HepG2 (cell line): ENCODE data around the gene HCRT. TPM values are rescaled to one million over a fixed set of nuclear protein-coding genes. Genes with fewer than 3 reads are reported as not detected.

Experiments used
- CCAR2 ChIP-seq: fragments of 200-400 bp; formaldehyde crosslinking; optimal IDR thresholded peaks from 2 replicates; pipeline ENCODE3; 2018; ENCODE audit warnings: low read depth, mild to moderate bottlenecking, low read length, moderate library complexity
- CHD2 ChIP-seq: IDR thresholded peaks from 2 replicates; pipeline ENCODE4 v1.6.1; 2011; ENCODE audit warnings: low read depth, low read length, improper control_type of control experiment
- HDAC1 ChIP-seq: sonication (generic); formaldehyde crosslinking; IDR thresholded peaks from 2 replicates; pipeline ENCODE4 v1.5.1; 2020; ENCODE audit warnings: mild to moderate bottlenecking, missing genetic modification reagents
- HNF1B ChIP-seq: sonication (generic); formaldehyde crosslinking; IDR thresholded peaks from 2 replicates; pipeline ENCODE4 v1.5.1; 2020; ENCODE audit warnings: mild to moderate bottlenecking, moderate library complexity, missing genetic modification reagents
- JUNB ChIP-seq: sonication (generic); formaldehyde crosslinking; IDR thresholded peaks from 2 replicates; pipeline ENCODE4 v1.8.0; 2022; ENCODE audit warnings: missing genetic modification reagents, mild to moderate bottlenecking, borderline replicate concordance
- KDM1A ChIP-seq: IDR thresholded peaks from 2 replicates; pipeline ENCODE4 v1.6.1; 2016; ENCODE audit warnings: missing compliant biosample characterization
- MXD4 ChIP-seq: IDR thresholded peaks from 2 replicates; pipeline ENCODE4 v1.6.1; 2016; ENCODE audit warnings: mild to moderate bottlenecking, missing biosample characterization, missing genetic modification reagents
- NONO ChIP-seq, 2 experiments: fragments of 450-650 bp in 1 of 2; sonication (generic) in 1 of 2; formaldehyde crosslinking in 1 of 2; IDR thresholded peaks in 1 of 2; conservative IDR thresholded peaks in 1 of 2; 2 replicates each; pipeline versions ENCODE4 v1.6.1 to v1.8.0; 2017 to 2022; ENCODE audit warnings: mild to moderate bottlenecking in 1 of 2, missing genetic modification reagents in 1 of 2, moderate library complexity in 1 of 2
- PAX8 ChIP-seq: sonication (generic); formaldehyde crosslinking; IDR thresholded peaks from 2 replicates; pipeline ENCODE4 v1.8.0; 2022; ENCODE audit warnings: mild to moderate bottlenecking, missing genetic modification reagents, borderline replicate concordance
- REPIN1 ChIP-seq: sonication (generic); formaldehyde crosslinking; IDR thresholded peaks from 2 replicates; pipeline ENCODE4 v1.8.0; 2022; ENCODE audit warnings: missing genetic modification reagents, low read depth, mild to moderate bottlenecking, borderline replicate concordance
- SNAPC2 ChIP-seq: sonication (generic); formaldehyde crosslinking; IDR thresholded peaks from 2 replicates; pipeline ENCODE4 v1.8.1; 2022; ENCODE audit warnings: mild to moderate bottlenecking, missing genetic modification reagents
- STAT6 ChIP-seq: sonication (generic); formaldehyde crosslinking; IDR thresholded peaks from 2 replicates; pipeline ENCODE4 v1.4.0; 2020; ENCODE audit warnings: missing genetic modification reagents, mild to moderate bottlenecking, borderline replicate concordance
- TRAFD1 ChIP-seq: sonication (generic); formaldehyde crosslinking; IDR thresholded peaks from 2 replicates; pipeline ENCODE4 v1.5.1; 2020; ENCODE audit warnings: missing genetic modification reagents, mild to moderate bottlenecking, borderline replicate concordance
- TRIM22 ChIP-seq: fragments of 450-650 bp; IDR thresholded peaks from 2 replicates; pipeline ENCODE4 v1.6.1; 2017
- ZBTB42 ChIP-seq: sonication (generic); formaldehyde crosslinking; IDR thresholded peaks from 2 replicates; pipeline ENCODE4 v1.5.0; 2020; ENCODE audit warnings: mild to moderate bottlenecking, missing genetic modification reagents
- ZBTB46 ChIP-seq: sonication (generic); formaldehyde crosslinking; IDR thresholded peaks from 2 replicates; pipeline ENCODE4 v1.4.0; 2020; ENCODE audit warnings: mild to moderate bottlenecking, missing genetic modification reagents, borderline replicate concordance
- ZMYM4 ChIP-seq: sonication (generic); formaldehyde crosslinking; IDR thresholded peaks from 2 replicates; pipeline ENCODE4 v1.8.1; 2023; ENCODE audit warnings: mild to moderate bottlenecking, missing genetic modification reagents
- ZNF121 ChIP-seq: sonication (generic); formaldehyde crosslinking; IDR thresholded peaks from 2 replicates; pipeline ENCODE4 v1.5.0; 2020; ENCODE audit warnings: mild to moderate bottlenecking, missing genetic modification reagents
- ZNF557 ChIP-seq: sonication (generic); formaldehyde crosslinking; IDR thresholded peaks from 2 replicates; pipeline ENCODE4 v1.4.0; 2020; ENCODE audit warnings: missing genetic modification reagents
- polyA plus RNA-seq, 8 experiments: library from polyadenylated mRNA; depleted of rRNA in 3 of 8; stranded (reverse) in 7 of 8; unstranded in 1 of 8; fragments of >200 nt; fragmentation: Illumina TruSeq in 4 of 8; extraction: Trizol in 4 of 8; gene quantifications; 2 replicates each; pipeline versions ENCODE4 v1.2.1 to v1.2.3, GENCODE V29; 2011 to 2016; ENCODE audit warnings: low read depth in 4 of 8, missing spikeins in 1 of 8, mixed read lengths in 1 of 8; ENCODE audit not compliant: insufficient read depth in 1 of 8
- total RNA-seq, 5 experiments: library from RNA; depleted of rRNA; stranded (reverse); fragments of >200 nt; fragmentation: Illumina TruSeq; extraction: Trizol; gene quantifications; 2 replicates each; pipeline ENCODE4 v1.2.3, GENCODE V29; 2016; ENCODE audit warnings: low read depth in 1 of 5

Gene HCRT
- total and polyA plus RNA-seq, 2 of the 13 experiments (the other 11 are each of a cell fraction or from before 2014, with no cell fraction given) = not detected

- no peak for TF ChIP-seq ZBTB46
- no peak for TF ChIP-seq PAX8
- no peak for TF ChIP-seq KDM1A
- no peak for TF ChIP-seq REPIN1 (CRISPR knock-in tag)
- TF ChIP-seq NONO (IDR thresholded peaks at IDR 0.05) = no peak
- no peak for TF ChIP-seq NONO (CRISPR knock-in tag; conservative IDR thresholded peaks at IDR 0.05)
- no peak for TF ChIP-seq JUNB (CRISPR knock-in tag)
- TF ChIP-seq ZNF557 (CRISPR knock-in tag) = no peak
- TF ChIP-seq CHD2 = no peak
- peak; percentile 73 for TF ChIP-seq HDAC1 (CRISPR knock-in tag)
- no peak for TF ChIP-seq MXD4
- no peak for TF ChIP-seq ZBTB42
- no peak for TF ChIP-seq CCAR2
- no peak for TF ChIP-seq TRIM22
- peak; percentile 37; the same call in 1 of the 2 replicates for TF ChIP-seq ZMYM4 (CRISPR knock-in tag)
- peak; percentile 79; the same call in 1 of the 2 replicates for TF ChIP-seq SNAPC2 (CRISPR knock-in tag)
- no peak for TF ChIP-seq STAT6 (CRISPR knock-in tag)
- TF ChIP-seq TRAFD1 (CRISPR knock-in tag) = 0 out of 2 replicates have a peak, but pooled peaks have one; percentile 85
- TF ChIP-seq ZNF121 (CRISPR knock-in tag) = no peak
- peak; percentile 79 for TF ChIP-seq HNF1B (CRISPR knock-in tag)
Measured at GRCh38 chr17:42135664-42136653, 49.3 kb downstream of the HCRT start (continued).
